SU-DHL-6 (cell line): ENCODE data around the gene RAPGEF3.

Experiments used
- H2AFZ ChIP-seq: fragments of 200-600 bp; sonication (generic); 2 replicates; pipeline ENCODE4 v1.6.1; 2014; ENCODE audit warnings: low read depth, mild to moderate bottlenecking, moderate library complexity, mixed read lengths, antibody characterized with exemption, low read length; ENCODE audit not compliant: severe bottlenecking
- H3F3A ChIP-seq: fragments of 200-600 bp; shearing (Covaris generic); 2 replicates; pipeline ENCODE4 v1.6.0; 2016; ENCODE audit warnings: antibody characterized with exemption, mild to moderate bottlenecking; ENCODE audit not compliant: insufficient read depth
- H3K27ac ChIP-seq: fragments of 200-600 bp; sonication (generic); 2 replicates; pipeline ENCODE4 v1.5.1; 2016; ENCODE audit warnings: low read depth, mild to moderate bottlenecking, low read length, moderate library complexity, mixed read lengths
- H3K27me3 ChIP-seq: fragments of 200-600 bp; sonication (generic), shearing (Covaris generic); 2 replicates; pipeline ENCODE4 v1.6.0; 2014; ENCODE audit warnings: mild to moderate bottlenecking, low read length
- H3K36me3 ChIP-seq: fragments of 200-600 bp; sonication (generic); 2 replicates; pipeline ENCODE4 v1.6.1; 2014; ENCODE audit warnings: mild to moderate bottlenecking, low read length, mixed read lengths
- H3K4me2 ChIP-seq: fragments of 300-600, 200-600 bp; shearing (Covaris generic), sonication (generic); 2 replicates; pipeline ENCODE4 v1.6.0; 2014; ENCODE audit warnings: low read length, low read depth, mild to moderate bottlenecking; ENCODE audit not compliant: poor library complexity, severe bottlenecking
- H3K4me3 ChIP-seq: fragments of 200-600 bp; sonication (generic); 2 replicates; pipeline ENCODE4 v1.5.1; 2014; ENCODE audit warnings: antibody characterized with exemption, low read length, mild to moderate bottlenecking, mixed read lengths; ENCODE audit not compliant: insufficient read depth, poor library complexity, severe bottlenecking
- H3K79me2 ChIP-seq: fragments of 200-600 bp; sonication (generic); 2 replicates; pipeline ENCODE4 v1.6.1; 2014; ENCODE audit warnings: mild to moderate bottlenecking, low read length, moderate library complexity; ENCODE audit not compliant: insufficient read depth
- H3K9ac ChIP-seq: fragments of 200-600 bp; sonication (generic); 2 replicates; pipeline ENCODE4 v1.7.0; 2014; ENCODE audit warnings: mild to moderate bottlenecking, low read length
- H3K9me2 ChIP-seq: fragments of 200-600 bp; sonication (generic); replicated peaks from 2 replicates; pipeline ENCODE4 v1.6.1; 2014; ENCODE audit warnings: low read length; ENCODE audit not compliant: insufficient read depth
- H3K9me3 ChIP-seq: fragments of 200-600 bp; sonication (generic); 2 replicates; pipeline ENCODE4 v1.6.1; 2014; ENCODE audit warnings: low read length, mixed read lengths; ENCODE audit not compliant: insufficient read depth
- H4K20me1 ChIP-seq: fragments of 200-600 bp; sonication (generic); 2 replicates; pipeline ENCODE4 v1.6.1; 2014; ENCODE audit warnings: low read depth, mild to moderate bottlenecking, antibody characterized with exemption, low read length, moderate library complexity, mixed read lengths
- EZH2phosphoT487 ChIP-seq: fragments of 200-600 bp; sonication (generic), shearing (Covaris generic); conservative IDR thresholded peaks from 2 replicates; pipeline ENCODE4 v1.6.1; 2018; ENCODE audit warnings: mild to moderate bottlenecking, antibody characterized with exemption, low read length, moderate library complexity, mixed read lengths
- TF ChIP-seq, protein P1 (sequence below): fragments of 200-600 bp; sonication (generic); IDR thresholded peaks from one replicate; pipeline ENCODE4 v1.5.1; 2017; ENCODE audit warnings: antibody characterized with exemption, mild to moderate bottlenecking, low read length, moderate library complexity; ENCODE audit not compliant: insufficient read depth, poor library complexity, severe bottlenecking

RAPGEF3 gene

DNA sequence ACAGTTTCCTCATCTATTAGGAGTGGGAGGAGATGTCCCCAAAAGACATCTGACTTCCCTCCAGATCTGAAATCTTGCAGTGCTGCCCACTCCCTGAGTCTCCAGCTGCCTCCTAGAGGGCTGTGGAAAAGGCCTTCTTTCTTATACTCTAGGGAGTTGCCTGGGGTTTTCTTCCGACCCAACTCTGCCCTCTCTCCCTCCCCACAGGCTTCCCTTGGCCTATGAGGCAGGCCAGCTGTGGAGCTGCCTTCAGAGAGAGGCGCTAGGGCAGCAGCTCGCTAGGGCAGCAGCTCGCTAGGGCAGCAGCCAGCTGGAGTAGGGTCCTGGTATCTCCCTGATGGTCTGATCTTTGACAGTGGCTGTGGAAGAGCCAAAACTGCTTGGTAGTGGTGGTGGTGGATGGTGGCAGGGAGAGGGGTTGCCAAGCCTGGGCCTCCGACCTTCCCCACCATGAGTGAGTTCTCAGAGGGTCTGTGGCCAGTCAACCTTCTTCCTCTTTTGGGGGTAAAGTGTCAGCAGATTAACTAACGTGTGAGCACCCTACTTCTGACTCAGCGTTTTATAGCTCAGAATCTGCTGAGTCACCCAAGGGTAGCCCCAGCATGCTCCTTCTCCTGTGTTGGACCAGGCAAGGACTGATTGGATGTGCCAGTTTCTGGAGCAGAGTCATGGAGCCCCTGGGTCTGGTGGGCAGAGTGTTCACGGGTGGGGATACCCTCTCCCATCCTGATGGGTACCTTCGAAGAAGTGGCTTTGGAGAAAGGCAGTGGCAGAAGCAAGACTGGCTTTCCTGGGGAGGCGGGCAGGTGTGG is 16.6 kb upstream of the RAPGEF3 start:
- no peak overlapping the region for H3K9ac ChIP-seq
- 0 out of 2 replicates have a peak, but pooled peaks cover 7% of the 10 kb centered on the region for H3F3A ChIP-seq
- H3K36me3 ChIP-seq = no peaks in the 10 kb centered on the region
- H3K4me2 ChIP-seq = no peak overlapping the region
- TF ChIP-seq, protein P1, sequence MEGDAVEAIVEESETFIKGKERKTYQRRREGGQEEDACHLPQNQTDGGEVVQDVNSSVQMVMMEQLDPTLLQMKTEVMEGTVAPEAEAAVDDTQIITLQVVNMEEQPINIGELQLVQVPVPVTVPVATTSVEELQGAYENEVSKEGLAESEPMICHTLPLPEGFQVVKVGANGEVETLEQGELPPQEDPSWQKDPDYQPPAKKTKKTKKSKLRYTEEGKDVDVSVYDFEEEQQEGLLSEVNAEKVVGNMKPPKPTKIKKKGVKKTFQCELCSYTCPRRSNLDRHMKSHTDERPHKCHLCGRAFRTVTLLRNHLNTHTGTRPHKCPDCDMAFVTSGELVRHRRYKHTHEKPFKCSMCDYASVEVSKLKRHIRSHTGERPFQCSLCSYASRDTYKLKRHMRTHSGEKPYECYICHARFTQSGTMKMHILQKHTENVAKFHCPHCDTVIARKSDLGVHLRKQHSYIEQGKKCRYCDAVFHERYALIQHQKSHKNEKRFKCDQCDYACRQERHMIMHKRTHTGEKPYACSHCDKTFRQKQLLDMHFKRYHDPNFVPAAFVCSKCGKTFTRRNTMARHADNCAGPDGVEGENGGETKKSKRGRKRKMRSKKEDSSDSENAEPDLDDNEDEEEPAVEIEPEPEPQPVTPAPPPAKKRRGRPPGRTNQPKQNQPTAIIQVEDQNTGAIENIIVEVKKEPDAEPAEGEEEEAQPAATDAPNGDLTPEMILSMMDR = no peak
- TF ChIP-seq EZH2phosphoT487 = no peak
- H3K4me3 ChIP-seq = no peak overlapping the region
- no peaks in the 10 kb centered on the region for H4K20me1 ChIP-seq
- H3K27ac ChIP-seq = no peak overlapping the region
- H3K9me3 ChIP-seq = no peaks in the 10 kb centered on the region
- H3K9me2 ChIP-seq = no peaks in the 10 kb centered on the region
- H2AFZ ChIP-seq = no peak overlapping the region
- no peaks in the 10 kb centered on the region for H3K27me3 ChIP-seq
- H3K79me2 ChIP-seq = no peaks in the 10 kb centered on the region

GRCh38 chr12:47774663-47775062 is 16.0 kb upstream of the RAPGEF3 start:
- no peak overlapping the region for H3K27ac ChIP-seq
- no peak overlapping the region for H2AFZ ChIP-seq
- TF ChIP-seq EZH2phosphoT487 = no peak
- TF ChIP-seq, protein P1 = no peak
- no peak overlapping the region for H3K4me3 ChIP-seq
- no peaks in the 10 kb centered on the region for H4K20me1 ChIP-seq
- no peak overlapping the region for H3K4me2 ChIP-seq
- no peaks in the 10 kb centered on the region for H3K9me2 ChIP-seq
- 0 out of 2 replicates have a peak, but pooled peaks cover 1% of the 10 kb centered on the region for H3F3A ChIP-seq
- H3K9me3 ChIP-seq = no peaks in the 10 kb centered on the region
- no peak overlapping the region for H3K9ac ChIP-seq
- H3K79me2 ChIP-seq = no peaks in the 10 kb centered on the region
- no peaks in the 10 kb centered on the region for H3K27me3 ChIP-seq
- H3K36me3 ChIP-seq = no peaks in the 10 kb centered on the region

DNA sequence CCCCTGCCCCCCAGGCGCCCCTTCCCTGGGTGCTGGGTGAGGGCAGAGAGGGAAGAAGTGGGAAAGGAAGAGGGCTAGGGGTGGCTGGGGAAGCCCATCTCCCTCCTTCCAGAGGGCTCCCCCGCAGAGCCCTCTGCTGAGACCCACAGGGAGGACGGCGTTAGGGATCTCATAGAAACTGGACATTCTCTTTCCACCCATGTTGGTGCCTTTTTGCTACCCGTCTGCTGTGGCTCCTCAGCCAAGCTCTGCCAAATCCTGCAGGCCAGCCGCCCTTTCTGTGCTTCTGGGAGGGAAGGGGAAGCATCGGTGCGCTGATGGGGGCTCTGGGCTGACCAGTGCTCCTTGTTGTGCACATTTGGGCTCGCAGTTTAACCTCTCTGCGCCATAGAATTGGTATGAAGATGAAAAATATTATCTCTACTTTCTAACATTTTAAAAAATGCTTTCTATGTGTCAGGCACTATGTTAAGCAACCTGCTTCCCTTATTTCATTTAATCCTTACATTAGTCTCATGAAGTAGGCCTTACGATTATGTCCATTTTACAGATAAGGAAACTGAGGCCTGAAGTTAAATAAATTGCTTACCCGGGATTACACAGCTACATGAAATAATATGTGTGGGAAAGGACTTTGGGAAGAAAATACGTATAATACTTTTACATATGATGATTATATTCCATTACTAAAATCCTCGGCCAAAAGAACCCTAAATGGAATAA is 15.3 kb upstream of the RAPGEF3 start:
- Histone ChIP-seq H3K4me3 (peak overlapping the region; percentile 86), H3K9ac (peak overlapping the region; percentile 77), H3K9me2 (no peaks in the 10 kb centered on the region), H3K27ac (no peak overlapping the region), H3K79me2 (no peaks in the 10 kb centered on the region), H4K20me1 (no peaks in the 10 kb centered on the region), H3K9me3 (no peaks in the 10 kb centered on the region), H3K36me3 (no peaks in the 10 kb centered on the region), H3K4me2 (peak overlapping the region; percentile 59), H3F3A (no peaks in the 10 kb centered on the region), H3K27me3 (no peaks in the 10 kb centered on the region), H2AFZ (peak overlapping the region; percentile 94)
- TF ChIP-seq, protein P1 = peak; percentile 6
- TF ChIP-seq EZH2phosphoT487 = no peak
